Loucy (cell line): ENCODE measurements around the gene OLFM4.

ENCODE experiments used
- H2AFZ ChIP-seq: fragments of 200-600 bp; sonication (generic); 2 replicates; pipeline ENCODE4 v1.6.0; 2016; ENCODE audit warnings: antibody characterized with exemption, mild to moderate bottlenecking, low read length, moderate library complexity
- H3F3A ChIP-seq: fragments of 200-600 bp; 2 replicates; pipeline ENCODE4 v1.6.0; 2016; ENCODE audit warnings: antibody characterized with exemption, low read depth, mild to moderate bottlenecking
- H3K27me3 ChIP-seq: fragments of 200-600 bp; sonication (generic); 2 replicates; pipeline ENCODE4 v1.6.1; 2014; ENCODE audit warnings: low read length, mild to moderate bottlenecking; ENCODE audit not compliant: insufficient read depth, poor library complexity, severe bottlenecking
- H3K36me3 ChIP-seq: fragments of 200-600 bp; sonication (generic); 2 replicates; pipeline ENCODE4 v1.6.1; 2016; ENCODE audit warnings: low read length; ENCODE audit not compliant: insufficient read depth
- H3K4me1 ChIP-seq: fragments of 200-600 bp; sonication (generic); 2 replicates; pipeline ENCODE4 v1.5.1; 2014; ENCODE audit warnings: low read length, mild to moderate bottlenecking; ENCODE audit not compliant: insufficient read depth, poor library complexity, severe bottlenecking
- H3K4me2 ChIP-seq: fragments of 200-600 bp; sonication (generic); 2 replicates; pipeline ENCODE4 v1.6.0; 2014; ENCODE audit warnings: antibody characterized with exemption, low read length, low read depth, mild to moderate bottlenecking; ENCODE audit not compliant: poor library complexity, severe bottlenecking
- H3K4me3 ChIP-seq: fragments of 200-600 bp; sonication (generic); 2 replicates; pipeline ENCODE4 v1.5.1; 2014; ENCODE audit warnings: low read length, mild to moderate bottlenecking, mixed read lengths; ENCODE audit not compliant: poor library complexity, severe bottlenecking
- H3K79me2 ChIP-seq: fragments of 200-600 bp; sonication (generic); 2 replicates; pipeline ENCODE4 v1.6.1; 2014; ENCODE audit warnings: low read length; ENCODE audit not compliant: insufficient read depth
- H3K9ac ChIP-seq: fragments of 200-600 bp; sonication (generic); 2 replicates; pipeline ENCODE4 v1.6.0; 2014; ENCODE audit warnings: mild to moderate bottlenecking, low read depth, low read length, moderate library complexity; ENCODE audit not compliant: poor library complexity, severe bottlenecking
- H3K9me2 ChIP-seq: fragments of 200-600 bp; sonication (generic); replicated peaks from 2 replicates; pipeline ENCODE4 v1.6.1; 2016; ENCODE audit warnings: low read depth, low read length, mixed read lengths
- H3K9me3 ChIP-seq: fragments of 200-600 bp; sonication (generic); 2 replicates; pipeline ENCODE4 v1.6.1; 2014; ENCODE audit warnings: mild to moderate bottlenecking, antibody characterized with exemption, low read length, low read depth; ENCODE audit not compliant: insufficient read depth
- H4K20me1 ChIP-seq: fragments of 200-600 bp; sonication (generic); 2 replicates; pipeline ENCODE4 v1.6.0; 2014; ENCODE audit warnings: antibody characterized with exemption, low read length, mild to moderate bottlenecking; ENCODE audit not compliant: insufficient read depth, poor library complexity, severe bottlenecking
- CTCF ChIP-seq: fragments of 200-600 bp; sonication (generic); conservative IDR thresholded peaks from 2 replicates; pipeline ENCODE4 v1.5.1; 2014; ENCODE audit warnings: mild to moderate bottlenecking, antibody characterized with exemption, low read length
- EZH2phosphoT487 ChIP-seq: fragments of 200-600 bp; IDR thresholded peaks from 2 replicates; pipeline ENCODE4 v1.6.1; 2018; ENCODE audit warnings: antibody characterized with exemption, mild to moderate bottlenecking, moderate library complexity, borderline replicate concordance

The OLFM4 gene

GRCh38 chr13:53079691-53080090, 51.1 kb downstream of the OLFM4 start:
- no peak for TF ChIP-seq CTCF
- TF ChIP-seq EZH2phosphoT487, result no peak
- no peaks in the 10 kb centered on the region for H3K79me2 ChIP-seq
- H2AFZ ChIP-seq, result no peak overlapping the region
- H3K4me2 ChIP-seq, result no peak overlapping the region
- H3K9ac ChIP-seq, result no peak overlapping the region
- H3K27me3 ChIP-seq, result no peaks in the 10 kb centered on the region
- H3K9me2 ChIP-seq, result no peaks in the 10 kb centered on the region
- H3K36me3 ChIP-seq, result no peaks in the 10 kb centered on the region
- H3F3A ChIP-seq, result no peaks in the 10 kb centered on the region
- no peak overlapping the region for H3K4me3 ChIP-seq
- no peaks in the 10 kb centered on the region for H3K4me1 ChIP-seq
- H4K20me1 ChIP-seq, result no peaks in the 10 kb centered on the region
- no peaks in the 10 kb centered on the region for H3K9me3 ChIP-seq

DNA sequence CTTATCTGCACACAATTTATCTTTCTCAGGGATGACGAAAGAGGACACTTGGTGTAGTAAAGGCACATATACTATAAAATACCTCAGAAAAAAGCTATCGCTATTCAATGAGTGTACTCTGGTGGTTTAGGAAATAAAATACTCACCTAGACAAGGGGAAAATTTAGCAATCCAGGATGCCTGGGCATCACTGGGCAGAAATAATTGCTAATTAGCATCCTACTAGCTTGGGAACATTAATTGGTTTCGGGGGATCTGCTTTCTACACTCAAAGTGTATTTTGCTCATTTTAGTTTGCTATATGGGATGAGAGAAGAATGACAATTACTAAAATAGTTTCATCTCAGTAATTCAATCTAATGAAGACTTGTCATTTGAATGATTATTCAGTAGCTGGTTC, 60.3 kb downstream of the OLFM4 start:
- Histone ChIP-seq H3K9me2 (no peaks in the 10 kb centered on the region), H2AFZ (no peak overlapping the region), H3K4me1 (no peaks in the 10 kb centered on the region), H3K9me3 (no peaks in the 10 kb centered on the region), H3K79me2 (no peaks in the 10 kb centered on the region), H3F3A (no peaks in the 10 kb centered on the region), H3K36me3 (no peaks in the 10 kb centered on the region), H4K20me1 (no peaks in the 10 kb centered on the region), H3K9ac (no peak overlapping the region), H3K27me3 (no peaks in the 10 kb centered on the region), H3K4me3 (no peak overlapping the region), H3K4me2 (no peak overlapping the region)
- TF ChIP-seq EZH2phosphoT487 (no peak), CTCF (no peak)

DNA sequence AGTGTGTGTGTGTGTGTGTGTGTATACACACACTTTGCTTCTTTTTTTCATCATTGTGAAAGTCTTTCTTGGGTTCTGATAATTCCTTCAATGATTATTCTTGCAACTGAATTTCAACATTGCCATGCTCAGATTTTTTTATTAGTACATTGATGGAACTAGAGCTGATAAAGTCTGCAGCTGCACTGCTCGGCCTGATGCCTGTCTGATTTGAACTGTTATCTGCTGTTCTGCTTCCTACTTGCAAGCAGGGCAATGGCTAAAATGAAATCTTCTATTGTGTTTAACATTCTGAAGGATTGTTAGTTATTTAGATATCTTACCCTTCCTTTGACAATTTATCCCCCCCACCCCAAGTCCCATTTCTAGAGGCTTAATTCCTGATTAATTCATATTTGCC, 61.3 kb downstream of the OLFM4 start:
- TF ChIP-seq CTCF (no peak), EZH2phosphoT487 (no peak)
- no peak overlapping the region for H3K9ac ChIP-seq
- no peak overlapping the region for H3K4me2 ChIP-seq
- no peak overlapping the region for H2AFZ ChIP-seq
- H3F3A ChIP-seq, result no peaks in the 10 kb centered on the region
- no peaks in the 10 kb centered on the region for H3K4me1 ChIP-seq
- H3K79me2 ChIP-seq, result no peaks in the 10 kb centered on the region
- H3K36me3 ChIP-seq, result no peaks in the 10 kb centered on the region
- H3K9me2 ChIP-seq, result no peaks in the 10 kb centered on the region
- H4K20me1 ChIP-seq, result no peaks in the 10 kb centered on the region
- no peaks in the 10 kb centered on the region for H3K27me3 ChIP-seq
- H3K9me3 ChIP-seq, result no peaks in the 10 kb centered on the region
- H3K4me3 ChIP-seq, result no peak overlapping the region
